OCI-LY3 (cell line): ENCODE data around the gene SDK1.

Experiments
- H2AFZ ChIP-seq: fragments of 200-600, 300-600 bp; shearing (Covaris generic); 2 replicates; pipeline ENCODE4 v1.6.0; 2014; ENCODE audit warnings: antibody characterized with exemption, low read depth, low read length
- H3K27ac ChIP-seq: fragments of 200-600, 300-600 bp; sonication (generic); 2 replicates; pipeline ENCODE4 v1.5.1; 2014; ENCODE audit warnings: mild to moderate bottlenecking, low read length, moderate library complexity, mixed read lengths
- H3K27me3 ChIP-seq: fragments of 200-600, 300-600 bp; sonication (generic); 2 replicates; pipeline ENCODE4 v1.6.1; 2014; ENCODE audit warnings: low read depth, low read length, mixed read lengths
- H3K36me3 ChIP-seq: fragments of 200-600, 300-600 bp; sonication (generic); replicated peaks from 2 replicates; pipeline ENCODE3; 2014; ENCODE audit warnings: low read depth, low read length, mixed read lengths
- H3K4me1 ChIP-seq: fragments of 300-600, 200-600 bp; sonication (generic); 2 replicates; pipeline ENCODE4 v1.6.1; 2014; ENCODE audit warnings: low read length, mixed read lengths
- H3K4me2 ChIP-seq: fragments of 200-600, 300-600 bp; sonication (generic); 2 replicates; pipeline ENCODE4 v1.6.1; 2014; ENCODE audit warnings: low read length, mixed read lengths
- H3K4me3 ChIP-seq: fragments of 300-600, 200-600 bp; sonication (generic); 2 replicates; pipeline ENCODE4 v1.5.1; 2014; ENCODE audit warnings: antibody characterized with exemption, mild to moderate bottlenecking, low read length, moderate library complexity
- H3K79me2 ChIP-seq: fragments of 300-600, 200-600 bp; shearing (Covaris generic); 2 replicates; pipeline ENCODE4 v1.6.1; 2014; ENCODE audit warnings: mild to moderate bottlenecking, low read length, mixed read lengths
- H3K9ac ChIP-seq: fragments of 300-600, 200-600 bp; shearing (Covaris generic); 2 replicates; pipeline ENCODE4 v1.6.0; 2014; ENCODE audit warnings: mild to moderate bottlenecking, low read length, moderate library complexity
- H3K9me3 ChIP-seq: fragments of 200-600, 300-600 bp; shearing (Covaris generic); 2 replicates; pipeline ENCODE4 v1.6.1; 2014; ENCODE audit warnings: low read length, mixed read lengths; ENCODE audit not compliant: insufficient read depth
- H4K20me1 ChIP-seq: fragments of 200-600, 300-600 bp; sonication (generic); 2 replicates; pipeline ENCODE4 v1.6.1; 2016; ENCODE audit warnings: low read length, mixed read lengths; ENCODE audit not compliant: insufficient read depth
- EZH2phosphoT487 ChIP-seq: fragments of 200-600 bp; shearing (Covaris generic); IDR thresholded peaks from 2 replicates; pipeline ENCODE4 v1.6.1; 2018; ENCODE audit warnings: antibody characterized with exemption, mixed run types, low read depth
- TF ChIP-seq, protein P1 (sequence below): fragments of 200-600, 300-600 bp; sonication (generic); IDR thresholded peaks from 2 replicates; pipeline ENCODE4 v1.5.1; 2014; ENCODE audit warnings: antibody characterized with exemption, low read length, low read depth

The SDK1 gene

DNA sequence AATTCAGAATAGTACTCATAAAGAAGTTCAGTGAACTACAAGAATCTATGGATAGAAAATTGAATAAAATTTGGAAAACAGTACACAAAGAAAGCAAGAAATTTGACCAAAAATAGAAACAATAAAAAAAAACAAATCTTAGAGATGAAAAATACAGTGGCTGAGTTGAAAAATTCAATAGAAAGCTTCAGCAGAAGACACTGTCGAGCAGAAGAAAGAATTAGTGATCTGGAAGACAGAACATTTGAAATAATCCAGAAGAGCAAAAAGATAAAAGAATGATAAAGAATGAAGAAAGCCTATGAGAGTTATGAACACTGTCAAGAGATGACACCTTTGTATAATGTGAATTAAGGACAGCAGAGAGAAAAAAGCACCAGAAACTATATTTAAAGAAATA lies 480.6 kb downstream of the SDK1 start:
- H3K9me3 ChIP-seq, result no peaks in the 10 kb centered on the region
- H4K20me1 ChIP-seq, result no peaks in the 10 kb centered on the region
- H3K4me2 ChIP-seq, result no peak overlapping the region
- no peak for TF ChIP-seq EZH2phosphoT487
- TF ChIP-seq, protein P1, sequence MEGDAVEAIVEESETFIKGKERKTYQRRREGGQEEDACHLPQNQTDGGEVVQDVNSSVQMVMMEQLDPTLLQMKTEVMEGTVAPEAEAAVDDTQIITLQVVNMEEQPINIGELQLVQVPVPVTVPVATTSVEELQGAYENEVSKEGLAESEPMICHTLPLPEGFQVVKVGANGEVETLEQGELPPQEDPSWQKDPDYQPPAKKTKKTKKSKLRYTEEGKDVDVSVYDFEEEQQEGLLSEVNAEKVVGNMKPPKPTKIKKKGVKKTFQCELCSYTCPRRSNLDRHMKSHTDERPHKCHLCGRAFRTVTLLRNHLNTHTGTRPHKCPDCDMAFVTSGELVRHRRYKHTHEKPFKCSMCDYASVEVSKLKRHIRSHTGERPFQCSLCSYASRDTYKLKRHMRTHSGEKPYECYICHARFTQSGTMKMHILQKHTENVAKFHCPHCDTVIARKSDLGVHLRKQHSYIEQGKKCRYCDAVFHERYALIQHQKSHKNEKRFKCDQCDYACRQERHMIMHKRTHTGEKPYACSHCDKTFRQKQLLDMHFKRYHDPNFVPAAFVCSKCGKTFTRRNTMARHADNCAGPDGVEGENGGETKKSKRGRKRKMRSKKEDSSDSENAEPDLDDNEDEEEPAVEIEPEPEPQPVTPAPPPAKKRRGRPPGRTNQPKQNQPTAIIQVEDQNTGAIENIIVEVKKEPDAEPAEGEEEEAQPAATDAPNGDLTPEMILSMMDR, result no peak
- no peak overlapping the region for H3K27ac ChIP-seq
- H3K79me2 ChIP-seq, result no peaks in the 10 kb centered on the region
- H2AFZ ChIP-seq, result no peak overlapping the region
- H3K4me3 ChIP-seq, result no peak overlapping the region
- H3K9ac ChIP-seq, result no peak overlapping the region
- no peaks in the 10 kb centered on the region for H3K27me3 ChIP-seq
- no peaks in the 10 kb centered on the region for H3K4me1 ChIP-seq
- no peaks in the 10 kb centered on the region for H3K36me3 ChIP-seq

DNA sequence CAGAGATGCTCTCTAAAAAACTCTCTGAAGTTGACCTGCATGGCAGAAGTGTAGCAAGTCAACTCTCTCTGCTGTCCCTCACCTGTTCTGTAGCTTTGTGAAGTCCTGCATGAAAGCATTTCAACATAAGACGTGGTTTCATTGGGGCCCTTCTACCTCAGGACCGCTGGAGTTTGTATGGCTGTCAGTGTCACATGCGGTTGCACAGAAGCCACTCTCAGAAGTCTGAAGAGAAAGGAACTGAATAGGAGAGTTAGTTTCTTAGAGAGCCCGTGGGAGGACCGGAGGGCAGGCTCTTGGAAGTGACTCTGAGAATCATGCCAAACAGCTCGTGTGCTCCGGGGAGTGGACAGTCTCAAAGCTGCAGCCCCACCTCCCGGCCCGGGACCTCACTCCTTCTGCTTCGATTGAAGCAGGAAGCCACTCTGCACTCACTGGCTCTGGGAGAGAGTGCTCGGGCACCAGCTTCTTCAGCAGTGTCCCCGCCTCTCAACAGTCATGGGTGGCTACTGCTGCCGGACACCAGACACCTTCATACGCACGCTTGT lies 486.7 kb downstream of the SDK1 start:
- H3K9ac ChIP-seq, result no peak overlapping the region
- H3K79me2 ChIP-seq, result no peaks in the 10 kb centered on the region
- H3K27ac ChIP-seq, result no peak overlapping the region
- TF ChIP-seq, protein P1, result no peak
- no peak overlapping the region for H3K4me2 ChIP-seq
- H3K4me1 ChIP-seq, result no peaks in the 10 kb centered on the region
- H3K4me3 ChIP-seq, result no peak overlapping the region
- no peaks in the 10 kb centered on the region for H3K27me3 ChIP-seq
- no peak overlapping the region for H2AFZ ChIP-seq
- H3K9me3 ChIP-seq, result no peaks in the 10 kb centered on the region
- H4K20me1 ChIP-seq, result no peaks in the 10 kb centered on the region
- no peaks in the 10 kb centered on the region for H3K36me3 ChIP-seq

DNA sequence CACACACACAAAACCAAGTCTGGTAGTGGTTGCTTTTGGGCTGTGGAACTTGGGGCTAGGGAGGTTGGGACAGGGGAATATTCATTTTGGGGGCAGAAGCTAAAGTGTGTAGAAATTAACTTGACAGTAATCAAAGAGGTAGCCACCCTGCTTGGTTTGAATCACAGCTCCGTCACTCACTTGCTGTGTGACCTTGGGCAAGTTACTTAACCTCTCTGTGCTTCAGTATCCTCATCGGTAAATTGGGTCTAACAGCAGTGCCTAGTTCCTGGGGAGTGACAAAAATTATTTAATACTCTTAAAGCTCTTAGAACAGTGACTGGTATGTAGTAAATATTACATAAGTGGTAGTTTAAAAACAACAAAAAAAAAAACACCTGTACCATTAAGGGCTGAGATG lies 489.8 kb downstream of the SDK1 start:
- TF ChIP-seq EZH2phosphoT487, result no peak
- TF ChIP-seq, protein P1, result no peak
- no peaks in the 10 kb centered on the region for H3K36me3 ChIP-seq
- no peaks in the 10 kb centered on the region for H3K27me3 ChIP-seq
- no peak overlapping the region for H3K4me3 ChIP-seq
- H3K9ac ChIP-seq, result no peak overlapping the region
- no peaks in the 10 kb centered on the region for H3K9me3 ChIP-seq
- H4K20me1 ChIP-seq, result no peaks in the 10 kb centered on the region
- no peak overlapping the region for H3K27ac ChIP-seq
- H2AFZ ChIP-seq, result no peak overlapping the region
- H3K4me2 ChIP-seq, result no peak overlapping the region
- H3K79me2 ChIP-seq, result no peaks in the 10 kb centered on the region
- H3K4me1 ChIP-seq, result no peaks in the 10 kb centered on the region

DNA sequence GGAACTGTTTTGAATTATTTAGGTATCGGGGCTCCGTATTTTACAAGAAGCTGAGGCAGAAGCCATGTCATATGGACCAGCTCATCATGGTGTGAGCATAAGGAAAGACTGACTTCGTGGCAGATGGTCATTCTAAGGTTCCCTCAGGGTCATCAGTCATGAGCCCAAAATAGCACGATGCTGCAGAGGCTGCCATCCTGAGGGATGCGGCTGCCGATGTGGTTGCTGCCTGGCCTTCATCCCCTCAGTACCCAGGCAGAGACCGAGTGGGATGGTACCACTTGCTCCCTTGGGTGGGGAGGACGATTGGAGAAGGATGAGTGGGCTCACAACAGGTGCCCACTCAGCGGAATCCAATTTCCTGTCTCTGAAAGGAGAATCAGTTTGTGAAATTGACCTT lies 490.3 kb downstream of the SDK1 start:
- Histone ChIP-seq H3K4me2 (no peak overlapping the region), H3K9me3 (no peaks in the 10 kb centered on the region), H3K4me3 (no peak overlapping the region), H3K27me3 (no peaks in the 10 kb centered on the region), H3K9ac (no peak overlapping the region), H3K27ac (no peak overlapping the region), H3K36me3 (no peaks in the 10 kb centered on the region), H4K20me1 (no peaks in the 10 kb centered on the region), H3K4me1 (no peaks in the 10 kb centered on the region), H3K79me2 (no peaks in the 10 kb centered on the region), H2AFZ (no peak overlapping the region)
- no peak for TF ChIP-seq EZH2phosphoT487
- TF ChIP-seq, protein P1, result no peak
